Endothelial cell of umbilical vein (primary cell): Measurements from ENCODE around the gene SCYL3. TPM values are rescaled to one million over a fixed set of nuclear protein-coding genes. Genes with fewer than 3 reads are reported as not detected.

Experiments used
- BruUV-seq: library from RNA; stranded (reverse); fragments of 400-500 nt; replicated peaks from 2 replicates; lab custom pipeline; 2021; lab: Mats Ljungman, UMichigan
- CTCF ChIA-PET: fragments of 300-600, 350-600 bp; sonication (Branson Sonifier 250); formaldehyde crosslinking; loops from one replicate; lab custom pipeline; 2021; ENCODE audit warnings: antibody characterized with exemption, inconsistent platforms; lab: Charles Lee
- POLR2A ChIA-PET: fragments of 300-600, 350-600 bp; sonication (Branson Sonifier 250); formaldehyde crosslinking; loops from one replicate; lab custom pipeline; 2021; ENCODE audit warnings: antibody characterized with exemption, inconsistent platforms; lab: Charles Lee
- DNase-seq: peaks from one replicate; pipeline ENCODE4 v3.0.0-alpha.2; 2011; ENCODE audit warnings: low read depth, low spot score
- FAIRE-seq: peaks from 2 replicates; lab custom pipeline; 2011; peaks lifted over from hg19 to GRCh38; lab: Jason Lieb, UNC
- H2AFZ ChIP-seq: 2 replicates; pipeline ENCODE4 v1.6.0; 2012; ENCODE audit warnings: low read depth, low read length, control low read depth, inconsistent platforms
- H3K27ac ChIP-seq: 2 replicates; pipeline ENCODE4 v1.5.1; 2011; ENCODE audit warnings: low read depth, mild to moderate bottlenecking, control low read depth, low read length, moderate library complexity; ENCODE audit not compliant: insufficient read depth
- H3K27me3 ChIP-seq, 2 experiments: 2 replicates each; pipeline versions ENCODE4 v1.6.0 to v1.6.1; 2011; ENCODE audit warnings: low read length in 2 of 2, mixed read lengths in 1 of 2; ENCODE audit not compliant: control insufficient read depth in 2 of 2, insufficient read depth in 2 of 2
- H3K36me3 ChIP-seq, 2 experiments: 2 replicates in 1 of 2; 3 replicates in 1 of 2; pipeline ENCODE4 v1.5.1; 2011; ENCODE audit warnings: low read length in 2 of 2, mild to moderate bottlenecking in 1 of 2, moderate library complexity in 1 of 2; ENCODE audit not compliant: control insufficient read depth in 2 of 2, insufficient read depth in 2 of 2; ENCODE audit errors: extremely low read depth in 1 of 2
- H3K4me1 ChIP-seq: 3 replicates; pipeline ENCODE4 v1.5.1; 2011; ENCODE audit warnings: mild to moderate bottlenecking, low read length; ENCODE audit not compliant: control insufficient read depth, insufficient read depth; ENCODE audit errors: extremely low read depth
- H3K4me2 ChIP-seq: 2 replicates; pipeline ENCODE4 v1.6.1; 2011; ENCODE audit warnings: low read length, control low read depth, mixed read lengths; ENCODE audit not compliant: insufficient read depth
- H3K4me3 ChIP-seq, 3 experiments: fragments of 200-600 bp in 1 of 3; sonication (generic), shearing (Covaris generic) in 1 of 3; replicated peaks in 1 of 3; 2 replicates each; pipeline ENCODE4 v1.5.1; 2011 to 2016; ENCODE audit warnings: control low read depth in 3 of 3, low read length in 3 of 3, mild to moderate bottlenecking in 2 of 3, inconsistent platforms in 1 of 3, low read depth in 1 of 3, moderate library complexity in 1 of 3; ENCODE audit not compliant: insufficient read depth in 1 of 3
- H3K79me2 ChIP-seq: 2 replicates; pipeline ENCODE4 v1.6.0; 2012; ENCODE audit warnings: low read length, inconsistent platforms; ENCODE audit not compliant: control insufficient read depth, insufficient read depth
- H3K9ac ChIP-seq: replicated peaks from 2 replicates; pipeline ENCODE3; 2011; ENCODE audit warnings: low read length, control low read depth; ENCODE audit not compliant: insufficient read depth; ENCODE audit errors: extremely low read depth
- H3K9me1 ChIP-seq: replicated peaks from 3 replicates; pipeline ENCODE4 v1.6.0; 2011; ENCODE audit warnings: mild to moderate bottlenecking, low read length; ENCODE audit not compliant: control insufficient read depth, insufficient read depth; ENCODE audit errors: extremely low read depth
- H3K9me3 ChIP-seq: replicated peaks from 2 replicates; pipeline ENCODE4 v1.5.1; 2012; ENCODE audit warnings: low read length, inconsistent platforms; ENCODE audit not compliant: control insufficient read depth, insufficient read depth
- H4K20me1 ChIP-seq: replicated peaks from 2 replicates; pipeline ENCODE3; 2011; ENCODE audit warnings: mild to moderate bottlenecking, low read length; ENCODE audit not compliant: control insufficient read depth, insufficient read depth; ENCODE audit errors: extremely low read depth
- EZH2 ChIP-seq: IDR thresholded peaks from 2 replicates; pipeline ENCODE4 v1.6.1; 2012; ENCODE audit warnings: borderline replicate concordance, low read depth, mild to moderate bottlenecking, moderate library complexity, low read length, inconsistent platforms; ENCODE audit not compliant: severe bottlenecking
- FOS ChIP-seq: IDR thresholded peaks from 2 replicates; pipeline ENCODE4 v1.6.1; 2011; ENCODE audit warnings: mild to moderate bottlenecking, low read length, moderate library complexity, borderline replicate concordance; ENCODE audit not compliant: insufficient read depth
- GATA2 ChIP-seq: IDR thresholded peaks from 2 replicates; pipeline ENCODE4 v1.7.0; 2011; ENCODE audit warnings: low read depth, mild to moderate bottlenecking, moderate library complexity, mixed read lengths, low read length; ENCODE audit not compliant: insufficient read length, insufficient read depth
- JUN ChIP-seq: IDR thresholded peaks from 2 replicates; pipeline ENCODE4 v1.6.1; 2011; ENCODE audit warnings: borderline replicate concordance, low read depth; ENCODE audit not compliant: insufficient read length, insufficient read depth
- MYC ChIP-seq: IDR thresholded peaks from one replicate; pipeline ENCODE4 v1.6.1; 2011; ENCODE audit warnings: mild to moderate bottlenecking, low read depth, low read length
- POLR2A ChIP-seq: IDR thresholded peaks from 2 replicates; pipeline ENCODE4 v1.6.1; 2012; ENCODE audit warnings: low read depth, mild to moderate bottlenecking, control low read depth, low read length
- POLR2AphosphoS5 ChIP-seq: IDR thresholded peaks from 2 replicates; pipeline ENCODE4 v1.6.1; 2012; ENCODE audit warnings: low read depth, mild to moderate bottlenecking, control low read depth, low read length, moderate library complexity; ENCODE audit not compliant: insufficient read depth
- dilution Hi-C: fragments of 300-500 bp; cut with MboI; formaldehyde crosslinking; loops from one replicate; pipeline ENCODE4 v1.15.0; 2019; ENCODE audit warnings: low sequenced_read_pairs; ENCODE audit not compliant: extremely low pct_ligation_motif_present
- intact Hi-C: fragments of 100-400 bp; cut with micrococcal nuclease; formaldehyde crosslinking; loops from one replicate; pipeline ENCODE4 v1.10.0; 2022
- polyA plus RNA-seq, 4 experiments: library from polyadenylated mRNA; depleted of rRNA in 3 of 4; stranded (reverse) in 3 of 4; unstranded in 1 of 4; fragments of >200 nt; gene quantifications; 2 replicates each; pipeline versions ENCODE4 v1.2.1 to v1.2.3, GENCODE V29; 2011 to 2012; ENCODE audit warnings: missing spikeins in 1 of 4
- total RNA-seq: library from RNA; stranded (reverse); gene quantifications from 2 replicates; pipeline ENCODE4 v1.2.3, GENCODE V29; 2021
- TF ChIP-seq, protein P1 (sequence below), 2 donors: IDR thresholded peaks; 1 replicate in 1 of 2; 2 replicates in 1 of 2; pipeline ENCODE4 v1.5.1; 2011; ENCODE audit warnings: low read length in 2 of 2, mild to moderate bottlenecking in 2 of 2, moderate library complexity in 2 of 2, control low read depth in 1 of 2, inconsistent platforms in 1 of 2, low read depth in 1 of 2; ENCODE audit not compliant: insufficient read depth in 1 of 2; ENCODE audit errors: extremely low read depth in 1 of 2
- TF ChIP-seq, protein P2 (sequence below): IDR thresholded peaks from 2 replicates; pipeline ENCODE4 v1.6.1; 2011; ENCODE audit not compliant: insufficient read depth, insufficient read length

Gene SCYL3
- total and polyA plus RNA-seq, 2 donors (not counting 3 experiments of a cell fraction or from before 2014, with no cell fraction given) = 3.3 to 6.2 TPM

DNA sequence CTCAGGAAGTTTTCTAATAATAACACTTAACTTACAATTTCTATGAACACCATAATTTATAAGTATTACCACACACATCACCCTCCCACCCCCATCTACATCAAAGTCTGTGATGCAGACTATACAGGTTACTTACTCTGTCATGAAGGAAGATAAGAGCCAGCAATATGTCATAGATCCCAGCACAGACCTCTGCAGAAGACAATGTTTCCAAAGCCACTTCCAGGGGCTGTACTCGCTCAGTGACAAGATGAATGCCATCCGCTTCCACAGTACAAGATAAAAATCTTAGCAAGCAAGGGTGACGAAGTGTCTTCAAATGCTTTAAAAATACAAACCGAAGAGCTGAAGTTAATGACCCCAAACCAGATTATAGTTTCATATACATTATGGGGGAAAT lies 15.2 kb downstream of the SCYL3 start:
- no peak overlapping the region for H3K27ac ChIP-seq
- no peaks in the 10 kb centered on the region for H3K9me3 ChIP-seq
- H3K9ac ChIP-seq = no peak overlapping the region
- H3K9me1 ChIP-seq = no peaks in the 10 kb centered on the region
- no peaks in the 10 kb centered on the region for H3K27me3 ChIP-seq
- H3K79me2 ChIP-seq = no peaks in the 10 kb centered on the region
- ChIA-PET CTCF (interaction anchor here (0.9 kb wide), 1 partner anchor 15 kb away, joined by 3 read pairs; no protein-coding TSS in a partner anchor), POLR2A (no interaction called here)
- H3K4me1 ChIP-seq = no peaks in the 10 kb centered on the region
- H3K4me3 ChIP-seq = no peak overlapping the region
- dilution Hi-C loops (no loop called here), intact Hi-C loops (no loop called here)
- no peak overlapping the region for H3K4me2 ChIP-seq
- no peak for FAIRE-seq
- no TSS peak for BruUV-seq
- no peaks in the 10 kb centered on the region for H4K20me1 ChIP-seq
- H3K36me3 ChIP-seq = peaks cover 5 to 10% of the 10 kb centered on the region in 2 experiments
- no peak for DNase-seq
- no peak for TF ChIP-seq GATA2
- no peak for TF ChIP-seq POLR2A
- no peak for TF ChIP-seq JUN
- TF ChIP-seq FOS = no peak
- no peak for TF ChIP-seq POLR2AphosphoS5
- no peak for TF ChIP-seq EZH2
- TF ChIP-seq, protein P1, sequence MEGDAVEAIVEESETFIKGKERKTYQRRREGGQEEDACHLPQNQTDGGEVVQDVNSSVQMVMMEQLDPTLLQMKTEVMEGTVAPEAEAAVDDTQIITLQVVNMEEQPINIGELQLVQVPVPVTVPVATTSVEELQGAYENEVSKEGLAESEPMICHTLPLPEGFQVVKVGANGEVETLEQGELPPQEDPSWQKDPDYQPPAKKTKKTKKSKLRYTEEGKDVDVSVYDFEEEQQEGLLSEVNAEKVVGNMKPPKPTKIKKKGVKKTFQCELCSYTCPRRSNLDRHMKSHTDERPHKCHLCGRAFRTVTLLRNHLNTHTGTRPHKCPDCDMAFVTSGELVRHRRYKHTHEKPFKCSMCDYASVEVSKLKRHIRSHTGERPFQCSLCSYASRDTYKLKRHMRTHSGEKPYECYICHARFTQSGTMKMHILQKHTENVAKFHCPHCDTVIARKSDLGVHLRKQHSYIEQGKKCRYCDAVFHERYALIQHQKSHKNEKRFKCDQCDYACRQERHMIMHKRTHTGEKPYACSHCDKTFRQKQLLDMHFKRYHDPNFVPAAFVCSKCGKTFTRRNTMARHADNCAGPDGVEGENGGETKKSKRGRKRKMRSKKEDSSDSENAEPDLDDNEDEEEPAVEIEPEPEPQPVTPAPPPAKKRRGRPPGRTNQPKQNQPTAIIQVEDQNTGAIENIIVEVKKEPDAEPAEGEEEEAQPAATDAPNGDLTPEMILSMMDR (IDR thresholded peaks at IDR 0.05; ENCODE audit: extremely low read depth in 1 of 2, insufficient read depth in 1 of 2, low read depth in 1 of 2, low read length in 2 of 2) = no peak
- TF ChIP-seq, protein P2, sequence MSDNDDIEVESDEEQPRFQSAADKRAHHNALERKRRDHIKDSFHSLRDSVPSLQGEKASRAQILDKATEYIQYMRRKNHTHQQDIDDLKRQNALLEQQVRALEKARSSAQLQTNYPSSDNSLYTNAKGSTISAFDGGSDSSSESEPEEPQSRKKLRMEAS = no peak
- TF ChIP-seq MYC = no peak
- no peak overlapping the region for H2AFZ ChIP-seq
